Raji (cell line): ENCODE results near the gene MEST.

Source experiments
- POLR2A ChIP-seq: IDR thresholded peaks from 2 replicates; pipeline ENCODE4 v1.6.1; 2011; ENCODE audit warnings: low read depth, low read length, control low read depth; ENCODE audit not compliant: insufficient read depth

Gene MEST

GRCh38 chr7:130476297-130477150 is 15.4 kb upstream of the MEST start:
- TF ChIP-seq POLR2A: no peak

GRCh38 chr7:130478991-130479390 is 12.9 kb upstream of the MEST start:
- no peak for TF ChIP-seq POLR2A

GRCh38 chr7:130479716-130480400 is 12.0 kb upstream of the MEST start:
- TF ChIP-seq POLR2A: no peak

GRCh38 chr7:130481898-130482297 is 10.0 kb upstream of the MEST start:
- no peak for TF ChIP-seq POLR2A

GRCh38 chr7:130483031-130483430 is 8.9 kb upstream of the MEST start:
- TF ChIP-seq POLR2A: no peak

GRCh38 chr7:130485734-130486113 is 6.2 kb upstream of the MEST start:
- TF ChIP-seq POLR2A: no peak

- TF ChIP-seq POLR2A: no peak
These were observed 5.6 kb upstream of the MEST start for GRCh38 chr7:130486114-130486953.

GRCh38 chr7:130486954-130487436 is 4.9 kb upstream of the MEST start:
- TF ChIP-seq POLR2A: no peak

- no peak for TF ChIP-seq POLR2A
These were observed 3.3 kb upstream of the MEST start for GRCh38 chr7:130488392-130489139.

- no peak for TF ChIP-seq POLR2A
These were observed 2.5 kb upstream of the MEST start for GRCh38 chr7:130489140-130489983.

- no peak for TF ChIP-seq POLR2A
These were observed 1.5 kb upstream of the MEST start for GRCh38 chr7:130490311-130490791.

- no peak for TF ChIP-seq POLR2A
These were observed 739 bp upstream of the MEST start for GRCh38 chr7:130490888-130491804.
